GM18505 (cell line): ENCODE results near the gene TWSG1.
A peak's percentile ranks its signal among the peaks of the same experiment; 100 is the strongest.
"Not testable (repeated sequence)": the region's sequence is repeated elsewhere in the genome, so short reads cannot be mapped to it uniquely, and the experiment has no call there.

Source experiments
- ATAC-seq: cut with Tn5 transposase; IDR thresholded peaks from one replicate; pipeline ENCODE4 v1.9.1; 2021; ENCODE audit not compliant: unreplicated experiment
- POLR2A ChIP-seq: IDR thresholded peaks from 4 replicates; pipeline ENCODE4 v1.6.1; 2011; ENCODE audit warnings: borderline replicate concordance; ENCODE audit not compliant: insufficient read depth, insufficient read length; ENCODE audit errors: extremely low read depth

TWSG1 gene

GRCh38 chr18:9346775-9347174, 12.2 kb downstream of the TWSG1 start:
- no peak for ATAC-seq
- TF ChIP-seq POLR2A = no peak

GRCh38 chr18:9348079-9348671, 13.6 kb downstream of the TWSG1 start:
- ATAC-seq = no peak

DNA sequence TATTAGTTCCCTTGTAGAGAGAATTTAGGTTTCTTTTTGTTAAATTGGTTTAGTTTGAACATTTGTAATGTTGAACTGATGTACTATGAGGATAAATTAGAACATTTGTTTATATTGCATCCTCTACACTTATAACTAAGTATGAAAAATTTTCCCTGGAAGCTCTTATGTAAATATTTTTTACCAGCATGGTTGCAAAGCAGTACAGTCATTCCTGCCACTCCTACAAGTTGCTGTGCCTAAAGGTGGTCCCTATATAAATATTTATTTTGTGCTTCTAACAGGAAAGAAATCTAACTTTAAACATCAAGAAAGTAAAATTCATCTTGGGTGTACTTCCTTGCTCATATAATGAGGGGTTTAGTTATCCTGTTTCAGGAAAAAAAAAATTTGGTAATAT, 14.2 kb downstream of the TWSG1 start:
- TF ChIP-seq POLR2A = no peak
- ATAC-seq = no peak

More at GRCh38 chr18:9348079-9348671, 13.6 kb downstream of the TWSG1 start:
- no peak for TF ChIP-seq POLR2A

DNA sequence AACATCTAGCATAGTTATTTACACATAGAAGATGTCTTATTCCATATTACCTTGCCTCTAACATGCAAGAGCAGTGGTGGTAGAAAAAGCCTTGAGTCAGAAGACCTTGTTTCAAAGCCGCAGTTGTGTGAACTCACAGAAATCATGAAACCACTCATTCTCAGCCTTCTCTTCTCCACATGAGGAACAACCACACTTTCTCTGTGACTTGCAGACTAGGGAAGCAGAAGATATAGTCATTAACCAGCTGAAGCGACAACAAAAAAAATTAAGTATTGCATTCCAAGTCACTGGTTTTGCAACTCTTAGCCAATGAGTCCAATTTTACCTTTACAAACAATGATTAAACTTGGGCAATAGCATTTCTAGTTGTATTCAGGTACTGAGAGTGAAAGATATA, 19.0 kb downstream of the TWSG1 start:
- no peak for TF ChIP-seq POLR2A
- ATAC-seq = peak; percentile 84

DNA sequence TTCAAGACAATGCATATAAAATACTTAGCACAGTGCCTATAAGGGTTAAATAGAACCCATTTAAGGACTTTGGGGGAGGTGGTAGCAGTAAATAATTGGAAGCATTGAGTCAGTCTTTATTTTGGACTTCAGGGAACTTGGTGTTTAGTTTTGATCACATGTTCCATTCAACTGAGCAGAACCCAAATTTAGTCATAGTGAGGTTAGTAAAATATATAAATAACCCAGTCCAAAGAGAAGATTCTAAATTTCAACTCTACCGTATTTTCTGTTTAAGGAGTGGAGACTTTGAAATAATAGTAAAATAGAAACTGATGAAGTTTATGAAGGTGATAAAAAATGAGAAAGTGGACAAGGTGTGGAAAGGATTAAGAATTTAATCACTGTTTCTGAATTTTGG, 19.7 kb downstream of the TWSG1 start:
- no peak for TF ChIP-seq POLR2A
- ATAC-seq = peak; percentile 45

GRCh38 chr18:9356976-9357375, 22.4 kb downstream of the TWSG1 start:
- no peak for ATAC-seq

GRCh38 chr18:9359796-9360195, 25.2 kb downstream of the TWSG1 start:
- ATAC-seq = no peak
- no peak for TF ChIP-seq POLR2A

More at GRCh38 chr18:9356976-9357375, 22.4 kb downstream of the TWSG1 start:
- no peak for TF ChIP-seq POLR2A

GRCh38 chr18:9361191-9361590, 26.6 kb downstream of the TWSG1 start:
- no peak for TF ChIP-seq POLR2A
- ATAC-seq = no peak

- no peak for ATAC-seq
- no peak for TF ChIP-seq POLR2A
Observed at GRCh38 chr18:9362869-9363268, 28.3 kb downstream of the TWSG1 start.

GRCh38 chr18:9364242-9364641, 29.7 kb downstream of the TWSG1 start:
- no peak for TF ChIP-seq POLR2A
- ATAC-seq = no peak

- no peak for TF ChIP-seq POLR2A
- ATAC-seq = no peak
Observed at GRCh38 chr18:9365406-9365805, 30.8 kb downstream of the TWSG1 start.

- no peak for TF ChIP-seq POLR2A
- no peak for ATAC-seq
Observed at GRCh38 chr18:9366126-9366714, 31.6 kb downstream of the TWSG1 start.

DNA sequence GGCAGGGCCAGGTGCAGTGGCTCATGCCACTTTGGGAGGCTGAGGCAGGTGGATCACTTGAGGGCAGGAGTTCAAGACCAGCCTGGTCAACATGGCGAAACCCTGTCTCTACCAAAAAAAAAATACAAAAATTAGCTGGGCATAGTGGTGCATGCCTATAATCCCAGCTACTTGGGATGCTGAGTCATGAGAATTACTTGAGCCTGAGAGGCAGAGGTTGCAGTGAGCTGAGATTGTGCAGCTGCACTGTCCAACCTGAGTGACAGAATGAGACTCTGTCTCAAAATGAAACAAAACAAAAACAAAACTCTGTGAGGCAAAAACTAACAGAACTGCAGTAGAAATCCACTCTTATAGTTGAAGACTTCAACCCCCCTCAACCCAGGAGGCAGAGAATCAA, 38.7 kb downstream of the TWSG1 start:
- ATAC-seq = not testable (repeated sequence)

GRCh38 chr18:9379118-9379517, 44.5 kb downstream of the TWSG1 start:
- ATAC-seq = no peak
- no peak for TF ChIP-seq POLR2A

GRCh38 chr18:9380101-9380500, 45.5 kb downstream of the TWSG1 start:
- ATAC-seq = no peak
- no peak for TF ChIP-seq POLR2A

- no peak for ATAC-seq
- TF ChIP-seq POLR2A = no peak
Observed at GRCh38 chr18:9380621-9381395, 46.2 kb downstream of the TWSG1 start.
